Uterus (tissue), 4 donors: Measurements from ENCODE around the gene CXCR5. TPM values are rescaled to one million over a fixed set of nuclear protein-coding genes. Genes with fewer than 3 reads are reported as not detected.

Experiments
- DNase-seq, 2 donors: peaks; one replicate each; pipeline ENCODE4 v3.0.0-alpha.2; 2019 to 2020
- H3K27ac ChIP-seq, 2 donors: fragments of 200-600 bp; sonication (generic); 1 replicate in 1 of 2; 2 replicates in 1 of 2; pipeline ENCODE4 v1.5.1; 2016 to 2018
- H3K27me3 ChIP-seq, 2 donors: fragments of 200-600 bp; sonication (generic); one replicate each; pipeline ENCODE4 v1.5.1; 2018 to 2019; ENCODE audit warnings: control low read depth in 1 of 2
- H3K36me3 ChIP-seq, 2 donors: fragments of 200-600 bp; sonication (generic); one replicate each; pipeline ENCODE4 v1.5.1; 2019; ENCODE audit warnings: control low read depth in 1 of 2
- H3K4me1 ChIP-seq, 2 donors: fragments of 200-600 bp; sonication (generic); one replicate each; pipeline ENCODE4 v1.5.1; 2018 to 2019; ENCODE audit warnings: control low read depth in 1 of 2
- H3K4me3 ChIP-seq, 2 donors: fragments of 200-600 bp; sonication (generic); 1 replicate in 1 of 2; 2 replicates in 1 of 2; pipeline ENCODE4 v1.5.1; 2018 to 2019; ENCODE audit warnings: mild to moderate bottlenecking in 1 of 2
- H3K9me3 ChIP-seq, 2 donors: fragments of 200-600 bp; sonication (generic); one replicate each; pipeline ENCODE4 v1.5.1; 2019; ENCODE audit warnings: control low read depth in 1 of 2
- POLR2A ChIP-seq, 2 donors: fragments of 450-650 bp; IDR thresholded peaks; one replicate each; pipeline ENCODE4 v1.6.1; 2016; ENCODE audit warnings: antibody characterized with exemption in 2 of 2, mild to moderate bottlenecking in 1 of 2, moderate library complexity in 1 of 2
- intact Hi-C: fragments of 100-400 bp; cut with DNase I; formaldehyde crosslinking; loops from one replicate; pipeline ENCODE4 v1.15.1; 2023; ENCODE audit warnings: low total_unique reads
- total RNA-seq, 4 donors: library from RNA; depleted of rRNA in 3 of 4; stranded (reverse); fragments of >200 nt in 3 of 4; gene quantifications; one replicate each; pipeline versions ENCODE4 v1.1.0 to v1.2.4, GENCODE V29; 2014 to 2023
- TF ChIP-seq, protein P1 (sequence below), 4 experiments: fragments of 200-600 bp in 2 of 4; fragments of 450-650 bp in 2 of 4; sonication (generic) in 2 of 4; IDR thresholded peaks; one replicate each; pipeline ENCODE4 v1.5.1; 2016 to 2019; ENCODE audit warnings: antibody characterized with exemption in 4 of 4, mild to moderate bottlenecking in 2 of 4, moderate library complexity in 1 of 4
- donor health status: DM: yes; HTN: yes; CAD: no.

CXCR5 gene, protein sequence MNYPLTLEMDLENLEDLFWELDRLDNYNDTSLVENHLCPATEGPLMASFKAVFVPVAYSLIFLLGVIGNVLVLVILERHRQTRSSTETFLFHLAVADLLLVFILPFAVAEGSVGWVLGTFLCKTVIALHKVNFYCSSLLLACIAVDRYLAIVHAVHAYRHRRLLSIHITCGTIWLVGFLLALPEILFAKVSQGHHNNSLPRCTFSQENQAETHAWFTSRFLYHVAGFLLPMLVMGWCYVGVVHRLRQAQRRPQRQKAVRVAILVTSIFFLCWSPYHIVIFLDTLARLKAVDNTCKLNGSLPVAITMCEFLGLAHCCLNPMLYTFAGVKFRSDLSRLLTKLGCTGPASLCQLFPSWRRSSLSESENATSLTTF
- total RNA-seq, result under 1 TPM in 1 of 4 donors, not detected in 3; 0.14 TPM

DNA sequence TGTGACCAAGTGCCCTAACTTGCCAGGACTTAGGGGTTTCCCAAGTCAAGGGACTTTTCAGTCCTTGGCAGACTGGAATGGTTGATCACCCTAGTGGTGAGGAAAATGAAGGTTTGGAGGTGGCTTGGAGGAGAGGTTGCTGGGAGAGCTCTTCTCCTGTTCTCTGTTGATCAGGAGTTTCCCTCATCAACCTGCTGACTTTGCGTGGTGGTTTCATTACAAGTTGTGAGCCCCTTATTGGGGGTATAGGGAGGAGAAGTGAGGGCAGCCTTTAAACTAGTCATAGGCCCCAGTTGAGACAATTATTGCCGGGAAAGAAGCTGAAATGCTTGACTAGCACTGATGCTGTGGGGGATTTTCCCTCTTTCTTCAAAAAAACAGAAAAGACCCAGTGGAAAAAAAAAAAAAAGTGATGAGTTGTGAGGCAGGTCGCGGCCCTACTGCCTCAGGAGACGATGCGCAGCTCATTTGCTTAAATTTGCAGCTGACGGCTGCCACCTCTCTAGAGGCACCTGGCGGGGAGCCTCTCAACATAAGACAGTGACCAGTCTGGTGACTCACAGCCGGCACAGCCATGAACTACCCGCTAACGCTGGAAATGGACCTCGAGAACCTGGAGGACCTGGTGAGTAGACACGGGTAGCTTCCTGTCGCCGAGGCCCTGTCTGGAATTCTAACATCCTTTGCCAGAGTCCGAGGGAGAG lies at the start of gene CXCR5:
Gene CXCR5, plus strand, starts transcription at position 525 of the 704 bp plus-strand sequence. Its CDS starts 50 bp downstream, at position 575.
- Histone ChIP-seq H3K4me1 (peaks cover 2 to 8% of the 10 kb centered on the region in 2 donors), H3K27ac (no peak within 1 kb of the TSS), H3K27me3 (no peaks in the 10 kb centered on the region), H3K4me3 (no peak within 1 kb of the TSS), H3K36me3 (no peaks in the 10 kb centered on the region), H3K9me3 (no peaks in the 10 kb centered on the region)
- intact Hi-C loops, result no loop called here
- TF ChIP-seq, protein P1, sequence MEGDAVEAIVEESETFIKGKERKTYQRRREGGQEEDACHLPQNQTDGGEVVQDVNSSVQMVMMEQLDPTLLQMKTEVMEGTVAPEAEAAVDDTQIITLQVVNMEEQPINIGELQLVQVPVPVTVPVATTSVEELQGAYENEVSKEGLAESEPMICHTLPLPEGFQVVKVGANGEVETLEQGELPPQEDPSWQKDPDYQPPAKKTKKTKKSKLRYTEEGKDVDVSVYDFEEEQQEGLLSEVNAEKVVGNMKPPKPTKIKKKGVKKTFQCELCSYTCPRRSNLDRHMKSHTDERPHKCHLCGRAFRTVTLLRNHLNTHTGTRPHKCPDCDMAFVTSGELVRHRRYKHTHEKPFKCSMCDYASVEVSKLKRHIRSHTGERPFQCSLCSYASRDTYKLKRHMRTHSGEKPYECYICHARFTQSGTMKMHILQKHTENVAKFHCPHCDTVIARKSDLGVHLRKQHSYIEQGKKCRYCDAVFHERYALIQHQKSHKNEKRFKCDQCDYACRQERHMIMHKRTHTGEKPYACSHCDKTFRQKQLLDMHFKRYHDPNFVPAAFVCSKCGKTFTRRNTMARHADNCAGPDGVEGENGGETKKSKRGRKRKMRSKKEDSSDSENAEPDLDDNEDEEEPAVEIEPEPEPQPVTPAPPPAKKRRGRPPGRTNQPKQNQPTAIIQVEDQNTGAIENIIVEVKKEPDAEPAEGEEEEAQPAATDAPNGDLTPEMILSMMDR (IDR thresholded peaks at IDR 0.05), result no peak
- TF ChIP-seq POLR2A (IDR thresholded peaks at IDR 0.05), result no peak
- no peak for DNase-seq

DNA sequence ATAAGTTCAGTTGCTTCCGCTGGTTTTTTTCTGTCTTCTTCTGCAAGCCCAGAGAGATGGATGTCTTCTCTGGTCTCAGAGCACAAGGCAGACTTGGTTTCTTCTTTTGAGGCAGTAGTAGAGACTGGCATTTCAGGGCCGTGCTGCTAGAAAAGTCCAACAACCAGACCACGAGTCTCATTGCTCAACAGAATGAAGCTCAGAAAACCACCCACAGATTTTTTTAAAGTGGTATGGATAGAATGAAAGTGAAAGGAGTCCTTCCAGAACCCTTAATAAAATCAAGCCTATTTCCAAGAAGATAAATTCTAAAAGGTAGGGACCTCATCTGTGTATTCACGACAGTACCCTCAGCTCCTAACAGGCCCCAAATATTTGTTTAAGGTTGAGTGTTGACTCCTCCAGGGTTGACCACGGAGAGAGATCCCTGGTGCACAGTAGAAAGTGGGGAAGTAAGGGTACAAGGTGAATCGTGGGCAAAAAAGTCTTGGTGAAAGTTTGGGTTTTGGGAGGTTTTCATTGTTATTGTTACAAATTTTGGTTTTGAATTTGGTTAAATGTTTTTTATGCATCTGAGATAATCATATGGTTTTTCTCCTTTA lies 49.2 kb upstream of the CXCR5 start:
- Histone ChIP-seq H3K4me3 (no peak overlapping the region), H3K9me3 (no peaks in the 10 kb centered on the region), H3K27ac (no peak overlapping the region), H3K27me3 (no peaks in the 10 kb centered on the region), H3K36me3 (no peaks in the 10 kb centered on the region), H3K4me1 (no peaks in the 10 kb centered on the region)
- intact Hi-C loops, result no loop called here
- TF ChIP-seq POLR2A (IDR thresholded peaks at IDR 0.05), result no peak
- TF ChIP-seq, protein P1 (IDR thresholded peaks at IDR 0.05), result no peak
- DNase-seq, result no peak

DNA sequence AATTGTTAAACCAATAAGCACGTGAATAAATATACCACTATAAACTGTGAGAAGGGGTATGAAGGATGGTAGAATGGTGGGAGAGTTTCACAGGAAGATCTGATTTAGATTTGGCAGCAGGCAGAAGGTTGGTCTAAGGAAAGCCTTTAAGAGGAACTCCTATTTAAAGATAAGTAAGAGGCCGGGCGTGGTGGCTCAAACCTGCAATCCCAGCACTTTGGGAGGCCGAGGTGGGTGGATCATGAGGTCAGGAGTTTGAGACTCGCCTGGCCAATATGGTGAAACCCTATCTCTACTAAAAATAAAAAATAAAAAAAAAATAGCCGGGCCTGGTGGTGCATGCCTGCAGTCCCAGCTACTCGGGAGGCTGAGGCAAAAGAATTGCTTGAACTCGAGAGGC lies 45.8 kb upstream of the CXCR5 start:
- no peak for DNase-seq
- intact Hi-C loops, result no loop called here
- Histone ChIP-seq H3K4me1 (no peaks in the 10 kb centered on the region), H3K27me3 (no peaks in the 10 kb centered on the region), H3K27ac (no peak overlapping the region), H3K9me3 (no peaks in the 10 kb centered on the region), H3K36me3 (no peaks in the 10 kb centered on the region), H3K4me3 (no peak overlapping the region)
- TF ChIP-seq, protein P1 (IDR thresholded peaks at IDR 0.05), result no peak
- no peak for TF ChIP-seq POLR2A (IDR thresholded peaks at IDR 0.05)

DNA sequence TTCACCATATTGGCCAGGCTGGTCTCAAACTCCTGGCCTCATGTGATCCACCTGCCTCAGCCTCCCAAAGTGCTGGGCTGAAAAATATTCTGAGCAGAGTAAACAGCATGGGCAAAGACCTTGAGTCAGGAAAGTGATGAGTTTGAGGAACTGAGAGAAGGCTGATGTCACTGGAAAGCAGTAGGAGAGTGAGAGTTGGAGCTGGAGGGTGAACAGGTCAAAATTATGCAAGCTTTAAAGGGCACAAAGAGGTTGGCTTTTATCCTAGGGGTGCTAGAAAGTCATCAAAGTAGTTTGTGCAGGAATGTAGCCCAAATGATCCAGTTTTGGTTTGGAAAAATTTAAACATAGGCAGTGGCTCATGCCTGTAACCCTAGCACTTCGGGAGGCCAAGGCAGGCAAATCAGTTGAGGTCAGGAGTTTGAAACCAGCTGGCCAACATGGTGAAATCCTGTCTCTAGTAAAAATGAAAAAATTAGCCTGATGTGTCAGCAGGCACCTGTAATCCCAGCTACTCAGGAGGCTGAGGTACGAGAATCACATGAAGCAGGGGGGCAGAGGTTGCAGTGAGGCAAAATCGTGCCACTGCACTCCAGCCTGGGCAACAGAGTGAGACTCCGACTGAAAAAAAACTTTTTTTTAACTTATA lies 44.7 kb upstream of the CXCR5 start:
- no peak for DNase-seq
- no peak for TF ChIP-seq POLR2A (IDR thresholded peaks at IDR 0.05)
- TF ChIP-seq, protein P1 (IDR thresholded peaks at IDR 0.05), result no peak
- intact Hi-C loops, result no loop called here
- Histone ChIP-seq H3K36me3 (no peaks in the 10 kb centered on the region), H3K4me3 (no peak overlapping the region), H3K9me3 (no peaks in the 10 kb centered on the region), H3K27me3 (no peaks in the 10 kb centered on the region), H3K4me1 (no peaks in the 10 kb centered on the region), H3K27ac (no peak overlapping the region)
